ENCODE results near the gene ARHGEF1. TPM values are rescaled to one million over a fixed set of nuclear protein-coding genes. Genes with fewer than 3 reads are reported as not detected.

Gene ARHGEF1
- polyA plus RNA-seq, 1 donor (not counting 4 experiments of a cell fraction or from before 2014, with no cell fraction given), result 30.5 TPM

- Histone ChIP-seq H3K79me2 (ENCODE audit: control insufficient read depth, insufficient read depth, low read length) (no peaks in the 10 kb centered on the region), H3K9me1 (ENCODE audit: control insufficient read depth, extremely low read depth, insufficient read depth, low read length) (no peaks in the 10 kb centered on the region), H3K36me3 (ENCODE audit: control insufficient read depth in 2 of 2, extremely low read depth in 1 of 2, insufficient read depth in 2 of 2, low read length in 2 of 2) (peaks cover 47 to 57% of the 10 kb centered on the region in 2 experiments), H3K4me2 (ENCODE audit: control insufficient read depth, extremely low read depth, insufficient read depth, low read depth, low read length) (no peak overlapping the region), H3K4me3 (ENCODE audit: control insufficient read depth in 2 of 3, extremely low read depth in 1 of 3, insufficient read depth in 2 of 3, low read depth in 1 of 3, low read length in 3 of 3) (no peak overlapping the region), H3K9me3 (ENCODE audit: control insufficient read depth, low read depth, low read length) (no peaks in the 10 kb centered on the region), H2AFZ (ENCODE audit: control insufficient read depth, low read length) (no peak overlapping the region), H3K27me3 (ENCODE audit: control insufficient read depth, extremely low read depth, insufficient read depth, low read length) (no peaks in the 10 kb centered on the region), H3K9ac (ENCODE audit: control insufficient read depth, extremely low read depth, insufficient read depth, low read length) (no peak overlapping the region), H3K4me1 (ENCODE audit: control insufficient read depth, extremely low read depth, insufficient read depth, low read length) (no peaks in the 10 kb centered on the region), H3K27ac (ENCODE audit: control insufficient read depth, insufficient read depth, low read length) (no peak overlapping the region), H4K20me1 (ENCODE audit: control insufficient read depth, extremely low read depth, insufficient read depth, low read length) (peaks cover 5% of the 10 kb centered on the region)
- no peak for FAIRE-seq
- no peak for TF ChIP-seq EZH2 (IDR thresholded peaks at IDR 0.05; ENCODE audit: low read length)
- TF ChIP-seq, protein P1, sequence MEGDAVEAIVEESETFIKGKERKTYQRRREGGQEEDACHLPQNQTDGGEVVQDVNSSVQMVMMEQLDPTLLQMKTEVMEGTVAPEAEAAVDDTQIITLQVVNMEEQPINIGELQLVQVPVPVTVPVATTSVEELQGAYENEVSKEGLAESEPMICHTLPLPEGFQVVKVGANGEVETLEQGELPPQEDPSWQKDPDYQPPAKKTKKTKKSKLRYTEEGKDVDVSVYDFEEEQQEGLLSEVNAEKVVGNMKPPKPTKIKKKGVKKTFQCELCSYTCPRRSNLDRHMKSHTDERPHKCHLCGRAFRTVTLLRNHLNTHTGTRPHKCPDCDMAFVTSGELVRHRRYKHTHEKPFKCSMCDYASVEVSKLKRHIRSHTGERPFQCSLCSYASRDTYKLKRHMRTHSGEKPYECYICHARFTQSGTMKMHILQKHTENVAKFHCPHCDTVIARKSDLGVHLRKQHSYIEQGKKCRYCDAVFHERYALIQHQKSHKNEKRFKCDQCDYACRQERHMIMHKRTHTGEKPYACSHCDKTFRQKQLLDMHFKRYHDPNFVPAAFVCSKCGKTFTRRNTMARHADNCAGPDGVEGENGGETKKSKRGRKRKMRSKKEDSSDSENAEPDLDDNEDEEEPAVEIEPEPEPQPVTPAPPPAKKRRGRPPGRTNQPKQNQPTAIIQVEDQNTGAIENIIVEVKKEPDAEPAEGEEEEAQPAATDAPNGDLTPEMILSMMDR (optimal IDR thresholded peaks at IDR 0.05 in 1 of 3, IDR thresholded peaks at IDR 0.05 in 1 of 3, conservative IDR thresholded peaks at IDR 0.05 in 1 of 3; ENCODE audit: extremely low read depth in 1 of 3, insufficient read depth in 2 of 3, low read length in 3 of 3), result no peak
- dilution Hi-C loops (cut with MboI; ENCODE audit: extremely low pct_ligation_motif_present, low sequenced_read_pairs), result no loop called here
- DNase-seq (ENCODE audit: low read depth, low spot score), result no peak
Observed at GRCh38 chr19:41901707-41902360, 18.9 kb downstream of the ARHGEF1 start.

GRCh38 chr19:41902594-41902993 is 19.6 kb downstream of the ARHGEF1 start:
- FAIRE-seq, result no peak
- peaks cover 5% of the 10 kb centered on the region for H4K20me1 ChIP-seq (ENCODE audit: control insufficient read depth, extremely low read depth, insufficient read depth, low read length)
- H3K27me3 ChIP-seq (ENCODE audit: control insufficient read depth, extremely low read depth, insufficient read depth, low read length), result no peaks in the 10 kb centered on the region
- no peak for TF ChIP-seq EZH2 (IDR thresholded peaks at IDR 0.05; ENCODE audit: low read length)
- TF ChIP-seq, protein P1 (optimal IDR thresholded peaks at IDR 0.05 in 1 of 3, IDR thresholded peaks at IDR 0.05 in 1 of 3, conservative IDR thresholded peaks at IDR 0.05 in 1 of 3; ENCODE audit: extremely low read depth in 1 of 3, insufficient read depth in 2 of 3, low read length in 3 of 3), result no peak
- no peak for DNase-seq (ENCODE audit: low read depth, low spot score)
- peaks cover 49 to 58% of the 10 kb centered on the region in 2 experiments for H3K36me3 ChIP-seq (ENCODE audit: control insufficient read depth in 2 of 2, extremely low read depth in 1 of 2, insufficient read depth in 2 of 2, low read length in 2 of 2)
- no peak overlapping the region for H3K4me2 ChIP-seq (ENCODE audit: control insufficient read depth, extremely low read depth, insufficient read depth, low read depth, low read length)
- H2AFZ ChIP-seq (ENCODE audit: control insufficient read depth, low read length), result no peak overlapping the region
- no peak overlapping the region for H3K4me3 ChIP-seq (ENCODE audit: control insufficient read depth in 2 of 3, extremely low read depth in 1 of 3, insufficient read depth in 2 of 3, low read depth in 1 of 3, low read length in 3 of 3)
- H3K79me2 ChIP-seq (ENCODE audit: control insufficient read depth, insufficient read depth, low read length), result no peaks in the 10 kb centered on the region
- H3K9me3 ChIP-seq (ENCODE audit: control insufficient read depth, low read depth, low read length), result no peaks in the 10 kb centered on the region
- H3K9me1 ChIP-seq (ENCODE audit: control insufficient read depth, extremely low read depth, insufficient read depth, low read length), result no peaks in the 10 kb centered on the region
- H3K4me1 ChIP-seq (ENCODE audit: control insufficient read depth, extremely low read depth, insufficient read depth, low read length), result no peaks in the 10 kb centered on the region
- dilution Hi-C loops (cut with MboI; ENCODE audit: extremely low pct_ligation_motif_present, low sequenced_read_pairs), result no loop called here
- no peak overlapping the region for H3K9ac ChIP-seq (ENCODE audit: control insufficient read depth, extremely low read depth, insufficient read depth, low read length)
- no peak overlapping the region for H3K27ac ChIP-seq (ENCODE audit: control insufficient read depth, insufficient read depth, low read length)
